HG03066 (cell line): Measurements from ENCODE around the gene MALL.
"Not testable (repeated sequence)": the region's sequence is repeated elsewhere in the genome, so short reads cannot be mapped to it uniquely, and the experiment has no call there.

Experiments used
- ATAC-seq: cut with Tn5 transposase; IDR thresholded peaks from one replicate; pipeline ENCODE4 v1.9.1; 2021; ENCODE audit warnings: low read depth; ENCODE audit not compliant: unreplicated experiment

The MALL gene

DNA sequence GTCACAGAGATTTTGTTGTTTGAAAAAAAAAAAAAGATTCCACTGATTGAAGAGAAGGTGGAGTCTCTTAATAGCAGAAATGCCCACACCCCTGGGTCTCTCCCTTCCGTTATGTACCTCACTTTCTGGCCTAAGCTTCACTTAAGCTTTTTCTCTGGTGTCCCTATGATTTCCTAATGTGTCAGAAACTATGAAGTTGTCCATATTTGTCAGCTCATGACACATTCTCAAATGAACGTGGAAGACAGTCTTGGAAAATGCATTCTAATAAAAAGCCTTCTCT is 5.4 kb upstream of the MALL start:
- ATAC-seq, result no peak

DNA sequence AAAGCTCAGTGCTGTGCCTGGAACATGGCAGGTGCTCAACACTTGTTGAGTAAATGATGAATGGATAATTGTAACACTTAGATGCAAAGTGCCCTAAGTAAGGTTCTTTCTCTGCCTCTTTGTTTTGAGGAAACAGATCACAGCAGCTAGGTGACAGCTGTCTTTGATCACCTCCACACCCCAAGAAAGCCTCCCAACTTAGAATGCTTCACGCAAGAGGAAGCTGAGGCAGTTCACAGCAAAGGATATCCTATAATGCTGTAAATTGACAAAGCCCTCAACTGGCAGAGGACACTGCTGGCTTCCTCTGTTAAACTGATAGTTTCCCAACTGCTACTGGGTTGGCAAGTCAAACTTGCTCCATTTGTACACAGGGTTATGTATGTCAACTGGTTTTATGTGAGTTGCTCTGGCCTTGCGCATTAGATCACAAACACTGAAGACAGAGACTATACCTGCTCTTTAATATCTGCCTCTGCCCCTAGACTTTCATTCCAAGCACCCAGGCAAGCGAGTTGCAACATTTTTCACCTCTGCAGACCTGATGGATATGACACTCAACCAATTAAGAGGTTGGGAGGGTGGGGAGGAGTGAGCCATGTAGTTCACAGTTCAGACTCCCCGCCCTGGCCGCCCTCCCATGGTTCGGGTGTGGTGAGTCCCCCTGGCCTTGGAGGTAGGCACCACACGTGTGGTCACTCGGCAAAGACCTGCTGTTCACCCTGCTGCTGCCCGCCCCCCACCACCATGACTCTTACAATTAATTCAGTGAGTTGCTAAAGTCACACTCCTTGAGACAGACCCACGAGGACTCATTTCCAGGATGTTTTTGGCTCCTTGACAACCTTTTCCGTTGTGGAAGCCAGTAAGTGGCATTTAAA is 4.8 kb upstream of the MALL start:
- no peak for ATAC-seq

DNA sequence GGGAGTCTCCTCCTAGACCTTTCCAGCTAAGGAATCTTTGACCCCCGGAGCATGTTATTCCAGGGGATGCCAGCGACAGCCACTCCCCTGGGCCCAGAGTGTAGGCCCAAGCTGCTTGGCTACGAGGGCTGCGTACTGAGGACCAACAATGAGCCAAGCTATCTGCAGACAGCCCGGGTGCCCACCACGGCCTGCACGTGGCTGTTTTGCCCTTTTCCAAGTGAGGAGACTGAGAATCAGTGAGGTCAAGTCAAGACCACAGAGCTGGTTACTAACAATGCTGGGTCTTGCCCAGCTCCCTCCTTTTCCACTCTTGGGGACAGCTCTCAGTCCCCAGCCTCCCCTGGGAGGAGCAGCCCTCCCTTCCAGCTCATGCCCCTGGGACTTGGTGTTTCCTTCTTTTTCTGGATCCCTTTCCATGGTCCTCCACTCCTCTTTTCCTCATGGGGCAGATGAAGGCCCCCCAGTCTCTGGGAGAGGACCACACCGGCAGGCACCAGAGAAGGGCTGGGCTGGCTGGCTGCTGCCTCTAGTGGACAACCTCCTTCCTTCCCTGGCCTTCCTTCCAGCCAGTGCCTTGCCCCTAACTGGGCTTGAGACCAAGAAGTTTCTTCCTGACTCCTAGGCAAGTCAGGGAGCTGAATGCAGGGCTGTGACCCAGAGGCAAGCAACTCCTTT is 550 bp upstream of the MALL start:
- no peak for ATAC-seq

DNA sequence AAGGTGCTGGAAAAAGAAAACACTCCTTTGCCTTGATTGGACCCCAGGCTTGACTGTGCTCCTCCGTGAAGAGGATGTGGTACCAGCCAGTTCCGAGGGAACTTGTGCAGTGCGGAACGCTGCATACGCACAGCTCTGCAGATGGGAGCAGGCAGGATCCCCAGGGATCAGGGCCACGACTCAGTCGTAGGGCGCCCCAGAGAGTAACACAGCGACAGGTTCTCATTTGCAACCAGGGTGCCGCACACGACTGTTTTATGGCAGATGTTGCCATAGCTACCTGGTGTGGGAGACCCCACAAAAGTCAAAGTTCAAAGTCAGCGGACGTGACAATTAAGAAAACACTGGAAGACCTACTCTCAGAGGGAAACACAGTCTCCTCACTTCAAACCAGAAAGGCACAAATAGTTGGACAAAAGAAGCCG is 779 bp downstream of the MALL start:
- ATAC-seq, result no peak

DNA sequence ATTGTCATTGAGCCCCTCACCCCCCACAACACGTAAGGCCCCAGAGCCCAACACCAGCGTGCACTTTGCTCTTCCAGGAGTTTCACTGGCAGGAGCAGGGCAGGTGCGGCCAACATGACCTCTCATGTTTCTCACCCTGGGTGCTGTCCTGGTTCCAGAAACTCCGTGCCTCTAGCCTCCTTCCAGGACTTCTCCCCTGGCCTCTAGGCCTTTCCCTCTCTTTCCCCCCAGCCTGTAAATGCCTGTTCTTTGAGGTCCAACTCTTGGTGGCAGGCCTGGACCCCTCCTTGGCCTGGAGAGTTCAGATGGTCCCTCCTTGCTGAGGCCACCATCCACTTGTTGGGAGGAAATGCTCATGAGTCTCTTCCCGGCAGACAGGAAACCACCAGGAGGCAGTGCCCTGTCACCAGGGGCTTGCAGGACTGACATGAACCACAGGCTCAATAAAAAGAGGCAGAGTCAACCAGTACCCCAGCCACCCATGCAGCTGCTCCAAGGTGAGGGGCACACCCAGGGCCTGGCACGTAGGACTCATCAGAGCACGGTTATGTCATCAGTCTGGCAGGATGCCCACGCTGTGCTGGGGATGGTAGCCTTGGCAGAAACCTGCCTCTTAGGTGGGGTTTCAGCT is 1.5 kb downstream of the MALL start:
- ATAC-seq, result no peak

DNA sequence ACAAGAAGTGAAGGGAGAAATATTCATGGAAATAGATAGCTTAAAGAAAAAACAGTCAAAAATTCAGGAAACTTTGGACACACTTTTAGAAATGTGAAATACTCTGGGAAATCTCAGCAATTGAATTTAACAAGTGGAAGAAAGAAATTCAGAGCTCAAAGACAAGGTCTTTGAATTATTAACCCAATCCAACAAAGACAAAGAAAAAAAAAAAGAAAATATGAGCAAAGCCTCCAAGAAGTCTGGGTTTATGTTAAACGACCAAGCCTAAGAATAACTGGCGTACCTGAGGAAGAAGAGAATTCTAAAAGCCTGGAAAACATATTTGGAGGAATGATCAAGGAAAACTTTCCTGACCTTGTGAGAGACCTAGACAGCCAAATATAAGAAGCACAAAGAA is 7.3 kb downstream of the MALL start:
- not testable (repeated sequence) for ATAC-seq

DNA sequence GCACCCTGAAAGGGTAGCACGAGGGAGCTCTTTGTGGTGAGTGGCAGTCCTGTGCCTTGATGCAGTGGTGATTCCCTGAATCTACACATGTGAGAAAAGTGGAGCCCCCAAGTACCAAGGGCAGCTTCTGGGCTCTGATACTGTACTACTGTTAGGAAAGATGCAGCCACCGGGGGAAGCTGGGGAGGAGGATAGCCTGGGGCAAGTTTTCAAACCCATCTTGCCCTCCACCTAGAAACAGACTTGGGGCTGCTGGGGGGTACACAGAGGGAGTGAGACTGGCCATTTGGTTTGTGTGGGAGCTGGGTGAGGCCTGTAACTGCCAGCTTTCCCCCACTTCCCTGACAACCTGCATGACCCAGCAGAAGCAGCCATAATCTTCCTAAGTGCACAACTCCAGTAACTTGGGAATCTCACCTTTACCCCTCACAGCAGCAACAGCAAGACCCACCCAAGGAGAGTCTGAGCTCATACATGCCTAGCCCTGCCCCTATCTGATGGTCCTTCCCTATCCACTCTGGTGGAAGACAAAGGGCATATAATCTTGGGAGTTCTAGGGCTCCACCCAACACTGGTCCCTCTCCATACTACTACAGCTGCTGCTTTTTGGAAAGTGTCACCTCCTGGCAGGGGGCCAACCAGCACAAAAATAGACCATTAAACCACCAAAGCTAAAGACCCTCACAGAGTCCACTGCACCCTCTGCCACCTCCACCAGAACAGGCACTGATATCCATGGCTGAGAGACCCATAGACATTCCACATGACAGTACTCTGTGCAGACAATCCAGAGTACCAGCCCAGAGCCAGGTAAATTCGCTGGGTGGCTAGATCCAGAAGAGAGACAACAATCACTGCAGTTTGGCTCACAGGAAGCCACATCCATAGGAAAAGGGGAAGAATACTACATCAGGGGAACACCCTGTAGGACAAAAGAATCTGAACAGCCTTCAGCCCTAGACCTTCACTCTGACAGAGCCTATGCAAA is 8.2 kb downstream of the MALL start:
- ATAC-seq, result no peak

- no peak for ATAC-seq
Measured at GRCh38 chr2:110106642-110107041, 9.0 kb downstream of the MALL start.

DNA sequence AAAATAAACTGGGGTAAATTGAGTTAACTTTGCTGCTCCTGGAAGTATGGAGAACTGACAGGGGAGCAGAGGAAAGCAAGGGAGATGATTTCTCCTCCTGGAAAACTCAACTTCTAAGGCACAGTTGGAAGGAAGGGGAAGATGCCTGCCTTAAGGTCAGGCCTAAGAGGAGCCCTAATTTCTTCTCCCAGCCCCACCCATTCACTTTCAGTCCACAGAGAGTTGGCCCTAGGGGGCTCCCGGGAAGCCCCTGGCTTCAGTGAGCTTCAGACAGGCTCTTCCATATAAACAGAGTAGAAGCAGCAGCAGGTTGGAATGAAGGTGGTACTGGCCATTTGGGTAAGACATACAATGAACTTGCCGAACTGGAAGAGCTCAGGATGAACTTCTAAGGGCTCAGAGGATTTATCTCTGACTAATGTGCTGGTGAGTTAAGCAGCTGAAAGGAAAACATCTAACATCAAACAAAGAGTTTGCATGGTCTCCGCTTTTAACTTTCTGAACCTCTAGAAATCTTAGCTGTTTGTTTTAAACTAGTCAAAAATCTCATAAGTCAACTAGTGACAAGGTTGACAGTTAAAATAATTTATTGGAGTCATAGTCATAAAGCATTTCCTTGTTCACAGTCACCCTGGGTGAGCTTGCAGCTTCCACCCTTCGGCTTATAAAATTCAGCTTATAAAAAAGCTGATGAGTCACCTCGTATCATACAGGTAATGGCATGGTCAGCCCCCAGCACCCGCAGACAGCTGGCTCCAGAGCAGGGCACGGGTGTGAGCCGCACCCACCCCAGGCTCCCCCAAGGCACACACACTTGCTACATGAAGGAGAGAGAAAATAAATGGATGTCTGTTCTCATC is 9.8 kb downstream of the MALL start:
- no peak for ATAC-seq

- no peak for ATAC-seq
Measured at GRCh38 chr2:110105183-110105582, 10.4 kb downstream of the MALL start.

DNA sequence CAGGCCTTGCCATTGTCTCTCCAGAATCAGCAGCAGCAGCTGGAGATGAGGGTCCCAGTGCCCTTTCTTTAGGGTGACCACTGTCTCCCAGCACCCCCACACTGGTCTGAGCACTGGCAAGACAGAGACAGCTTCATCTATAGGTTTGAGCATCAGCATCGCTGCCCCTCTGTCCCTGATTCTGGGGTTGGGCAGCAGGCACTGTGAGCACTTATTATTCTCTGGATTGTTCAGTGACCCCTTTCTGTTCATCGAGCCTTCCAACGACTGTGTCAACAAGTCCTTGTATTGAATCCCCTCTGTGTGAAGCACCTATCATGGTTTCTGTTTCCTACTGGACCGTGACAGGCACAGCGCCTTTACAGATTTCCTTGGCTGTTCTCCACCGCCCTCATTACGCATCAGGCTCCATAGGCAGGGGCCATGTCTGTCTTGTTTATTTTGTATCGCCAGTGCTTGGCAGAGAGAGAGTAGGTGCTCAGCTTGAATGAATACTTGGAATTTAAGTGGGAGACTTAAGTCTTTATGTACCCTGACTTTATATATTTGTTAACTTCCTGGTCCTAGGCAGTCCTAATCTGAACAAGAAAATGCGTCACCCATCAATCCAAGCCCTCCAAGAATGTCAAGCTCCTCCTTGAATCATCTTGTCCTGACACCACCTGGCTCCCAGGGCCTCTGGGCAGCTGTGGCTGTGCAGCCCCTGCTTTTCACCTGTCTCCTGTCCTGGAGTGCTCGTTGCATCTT is 11.4 kb downstream of the MALL start:
- ATAC-seq, result no peak

- no peak for ATAC-seq
Measured at GRCh38 chr2:110103061-110103961, 12.3 kb downstream of the MALL start.

DNA sequence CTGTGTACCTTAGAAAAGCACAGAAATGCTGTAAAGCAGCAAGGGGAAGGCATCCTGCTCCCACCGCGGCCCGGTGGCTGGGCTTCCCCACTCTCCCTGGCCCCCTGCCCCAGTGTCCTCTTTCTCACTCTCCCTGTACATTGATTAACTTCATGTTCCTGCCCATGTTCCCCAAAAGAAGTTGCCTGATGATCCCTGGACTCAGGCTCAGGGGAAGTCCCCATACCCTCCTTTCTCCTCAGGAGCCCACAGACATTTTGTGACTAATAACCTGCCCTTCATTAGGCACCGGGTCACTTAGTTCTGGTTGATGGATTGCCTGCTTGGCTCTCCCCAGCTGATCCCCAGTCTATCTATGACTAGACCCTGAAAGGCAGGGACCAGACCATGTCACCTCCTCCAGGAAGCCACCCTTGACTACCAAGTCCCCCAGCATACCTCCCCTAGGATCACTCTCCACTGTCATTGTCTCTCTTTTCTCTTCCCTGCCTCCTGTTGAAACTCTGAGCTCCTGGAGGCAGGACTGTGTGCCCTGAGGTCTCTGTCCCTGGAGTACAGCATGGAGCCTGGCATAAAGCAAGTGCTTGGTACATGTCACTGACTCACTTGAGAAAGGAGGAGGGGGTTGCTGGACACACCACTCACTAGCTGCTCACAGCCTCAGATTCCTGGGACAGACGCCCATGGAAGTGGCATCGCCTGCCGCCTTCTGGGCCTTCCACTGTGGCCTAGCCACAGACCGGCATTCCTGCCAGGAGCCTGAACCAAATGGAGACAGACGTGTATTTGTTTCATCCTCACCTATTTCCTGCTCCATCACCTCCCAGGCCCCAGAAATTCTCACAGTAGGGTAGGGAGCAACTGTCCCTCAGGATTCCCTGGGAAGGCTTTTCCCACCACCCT is 13.5 kb downstream of the MALL start:
- ATAC-seq, result no peak

GRCh38 chr2:110101280-110101844 is 14.3 kb downstream of the MALL start:
- no peak for ATAC-seq

DNA sequence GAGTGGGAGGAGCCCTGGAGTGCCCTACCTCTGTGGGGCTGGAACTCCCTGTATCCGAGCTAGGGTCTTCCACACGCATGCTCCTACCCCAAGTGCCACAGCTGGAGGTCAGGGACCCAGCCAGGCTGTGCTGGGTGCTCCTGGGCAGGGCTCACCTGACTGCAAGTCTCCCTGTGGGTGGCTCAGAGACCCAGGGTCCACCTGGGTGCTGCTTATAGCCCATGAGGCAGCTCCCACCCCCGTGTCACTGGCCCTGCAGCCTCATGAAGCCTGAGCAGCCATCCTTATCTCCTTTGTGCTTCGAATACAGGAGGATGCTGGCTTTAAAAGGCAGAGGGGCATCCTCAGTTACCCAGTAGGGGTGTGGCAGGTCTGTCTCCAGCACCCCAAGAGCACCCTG is 14.7 kb downstream of the MALL start:
- ATAC-seq, result not testable (repeated sequence)

DNA sequence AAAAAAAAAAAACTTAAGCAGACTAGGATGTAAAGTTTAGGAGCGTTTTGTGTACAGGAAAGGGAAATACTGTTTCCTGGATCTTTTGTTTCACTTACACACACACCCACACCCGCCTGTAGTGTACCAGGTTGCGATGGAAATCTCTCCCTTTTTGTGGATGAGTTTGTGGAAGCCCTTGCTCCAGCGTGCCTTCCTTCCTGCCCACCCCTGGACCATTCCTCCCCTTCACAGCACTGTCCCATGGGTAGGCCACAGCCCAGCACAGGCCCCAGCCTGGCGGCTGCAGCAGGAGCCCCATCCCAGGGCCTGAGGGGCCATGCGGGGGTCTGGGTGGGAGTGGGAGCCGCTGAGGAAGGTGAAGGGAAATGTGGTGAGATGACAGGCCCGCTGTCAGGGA is 15.1 kb downstream of the MALL start:
- ATAC-seq, result no peak
